H1 (cell line): Measurements from ENCODE around the gene DCAF7. TPM values are rescaled to one million over a fixed set of nuclear protein-coding genes. Genes with fewer than 3 reads are reported as not detected.

Experiments
- CTCF ChIA-PET: fragments of 300-600 bp; sonication (Branson Sonifier 250); formaldehyde crosslinking; loops from one replicate; lab custom pipeline; 2021; ENCODE audit not compliant: partially characterized antibody; lab: Charles Lee
- POLR2A ChIA-PET: fragments of 300-600 bp; sonication (Branson Sonifier 250); formaldehyde crosslinking; loops from one replicate; lab custom pipeline; 2021; ENCODE audit warnings: inconsistent platforms; ENCODE audit not compliant: partially characterized antibody; lab: Charles Lee
- DNase-seq, 2 experiments: peaks; one replicate each; pipeline versions ENCODE4 v3.0.0 to v3.0.0-alpha.2; 2010 to 2022; ENCODE audit warnings: low spot score in 2 of 2, low read depth in 1 of 2, mixed read lengths in 1 of 2
- FAIRE-seq: peaks from 2 replicates; lab custom pipeline; 2011; peaks lifted over from hg19 to GRCh38; lab: Jason Lieb, UNC
- H2AFZ ChIP-seq: 2 replicates; pipeline ENCODE4 v1.8.1; 2012; ENCODE audit warnings: low read length, inconsistent platforms
- H2AK5ac ChIP-seq: 2 replicates; pipeline ENCODE4 v1.6.1; 2013; ENCODE audit warnings: low read depth, low read length
- H2BK120ac ChIP-seq: replicated peaks from 2 replicates; pipeline ENCODE3; 2013; ENCODE audit warnings: low read depth, low read length, inconsistent platforms
- H2BK12ac ChIP-seq: 2 replicates; pipeline ENCODE4 v1.6.1; 2013; ENCODE audit warnings: low read depth, low read length
- H2BK15ac ChIP-seq: 2 replicates; pipeline ENCODE4 v1.6.1; 2013; ENCODE audit warnings: low read length
- H2BK20ac ChIP-seq: 2 replicates; pipeline ENCODE4 v1.6.1; 2013; ENCODE audit warnings: low read length
- H2BK5ac ChIP-seq: 2 replicates; pipeline ENCODE4 v1.6.1; 2013; ENCODE audit warnings: low read depth, low read length
- H3K14ac ChIP-seq: 2 replicates; pipeline ENCODE4 v1.6.1; 2013; ENCODE audit warnings: inconsistent platforms; ENCODE audit not compliant: insufficient read length
- H3K18ac ChIP-seq: 2 replicates; pipeline ENCODE4 v1.6.1; 2013; ENCODE audit warnings: low read length; ENCODE audit errors: extremely low read depth
- H3K23ac ChIP-seq: 2 replicates; pipeline ENCODE4 v1.6.1; 2013; ENCODE audit warnings: inconsistent platforms; ENCODE audit not compliant: insufficient read length
- H3K23me2 ChIP-seq: 2 replicates; pipeline ENCODE4 v1.6.1; 2013; ENCODE audit warnings: low read depth, low read length
- H3K27ac ChIP-seq: 2 replicates; pipeline ENCODE4 v1.6.1; 2011; ENCODE audit warnings: low read depth, low read length, inconsistent platforms
- H3K27me3 ChIP-seq, 4 experiments: replicated peaks in 1 of 4; 1 replicate in 1 of 4; 2 replicates in 3 of 4; pipeline versions ENCODE4 v1.6.1 to v1.8.1; 2011 to 2013; ENCODE audit warnings: low read length in 3 of 4, mild to moderate bottlenecking in 3 of 4, inconsistent platforms in 2 of 4, mixed read lengths in 2 of 4, moderate library complexity in 1 of 4; ENCODE audit not compliant: control insufficient read depth in 3 of 4, insufficient read depth in 3 of 4; ENCODE audit errors: extremely low read depth in 1 of 4
- H3K36me3 ChIP-seq, 4 experiments: 2 replicates each; pipeline versions ENCODE4 v1.6.1 to v1.8.1; 2011 to 2013; ENCODE audit warnings: mild to moderate bottlenecking in 4 of 4, low read length in 3 of 4, moderate library complexity in 2 of 4, control low read depth in 1 of 4, inconsistent platforms in 1 of 4; ENCODE audit not compliant: insufficient read depth in 4 of 4, control insufficient read depth in 2 of 4
- H3K4ac ChIP-seq: replicated peaks from 2 replicates; pipeline ENCODE3; 2013; ENCODE audit warnings: low read length, low read depth, mixed read lengths, inconsistent platforms; ENCODE audit not compliant: insufficient read length
- H3K4me1 ChIP-seq, 4 experiments: replicated peaks in 1 of 4; 1 replicate in 1 of 4; 2 replicates in 3 of 4; pipeline versions ENCODE4 v1.6.1 to v1.8.1; 2011 to 2013; ENCODE audit warnings: low read length in 3 of 4, inconsistent platforms in 2 of 4, mixed read lengths in 1 of 4; ENCODE audit not compliant: insufficient read depth in 4 of 4, control insufficient read depth in 3 of 4
- H3K4me2 ChIP-seq, 2 experiments: 2 replicates each; pipeline versions ENCODE4 v1.6.1 to v1.8.1; 2011 to 2013; ENCODE audit warnings: low read depth in 2 of 2, low read length in 2 of 2, control low read depth in 1 of 2, inconsistent platforms in 1 of 2, mild to moderate bottlenecking in 1 of 2; ENCODE audit not compliant: insufficient read depth in 1 of 2
- H3K4me3 ChIP-seq, 4 experiments: fragments of 200-600, 300-600 bp in 1 of 4; sonication (generic), shearing (Covaris generic), sonication (Bioruptor Twin) in 1 of 4; 2 replicates each; pipeline versions ENCODE4 v1.5.1 to v1.8.1; 2011 to 2016; ENCODE audit warnings: low read length in 4 of 4, low read depth in 3 of 4, control low read depth in 2 of 4, inconsistent platforms in 2 of 4, mild to moderate bottlenecking in 2 of 4, mixed read lengths in 1 of 4, moderate library complexity in 1 of 4; ENCODE audit not compliant: insufficient read depth in 2 of 4; ENCODE audit errors: extremely low read depth in 1 of 4
- H3K56ac ChIP-seq: replicated peaks from 2 replicates; pipeline ENCODE3; 2013; ENCODE audit warnings: low read depth, mild to moderate bottlenecking, mixed read lengths, low read length, inconsistent platforms; ENCODE audit not compliant: insufficient read length
- H3K79me1 ChIP-seq: 2 replicates; pipeline ENCODE4 v1.6.1; 2013; ENCODE audit warnings: low read depth, low read length, control low read depth
- H3K79me2 ChIP-seq, 2 experiments: 2 replicates each; pipeline versions ENCODE4 v1.6.1 to v1.8.1; 2012 to 2013; ENCODE audit warnings: low read length in 2 of 2, mild to moderate bottlenecking in 2 of 2, inconsistent platforms in 1 of 2; ENCODE audit not compliant: insufficient read depth in 2 of 2, control insufficient read depth in 1 of 2
- H3K9ac ChIP-seq, 4 experiments: replicated peaks in 1 of 4; 1 replicate in 1 of 4; 2 replicates in 3 of 4; pipeline versions ENCODE4 v1.6.1 to v1.8.1; 2011 to 2013; ENCODE audit warnings: low read depth in 3 of 4, low read length in 3 of 4, control low read depth in 2 of 4, mild to moderate bottlenecking in 2 of 4, moderate library complexity in 2 of 4, inconsistent platforms in 1 of 4; ENCODE audit errors: extremely low read depth in 1 of 4
- H3K9me3 ChIP-seq, 2 experiments: 2 replicates each; pipeline versions ENCODE4 v1.6.1 to v1.8.1; 2012 to 2013; ENCODE audit warnings: mild to moderate bottlenecking in 2 of 2, moderate library complexity in 2 of 2, control low read depth in 1 of 2, inconsistent platforms in 1 of 2, low read depth in 1 of 2, low read length in 1 of 2, mixed read lengths in 1 of 2; ENCODE audit not compliant: insufficient read depth in 2 of 2
- H4K20me1 ChIP-seq, 2 experiments: replicated peaks in 1 of 2; 2 replicates each; pipeline versions ENCODE3 to v1.8.1; 2011 to 2013; ENCODE audit warnings: inconsistent platforms in 2 of 2, low read length in 2 of 2, mild to moderate bottlenecking in 1 of 2; ENCODE audit not compliant: insufficient read depth in 2 of 2, control insufficient read depth in 1 of 2
- H4K5ac ChIP-seq: 2 replicates; pipeline ENCODE4 v1.6.1; 2013; ENCODE audit warnings: low read length, low read depth, mixed read lengths, inconsistent platforms; ENCODE audit not compliant: insufficient read length
- H4K8ac ChIP-seq: 2 replicates; pipeline ENCODE4 v1.8.0; 2013; ENCODE audit warnings: mild to moderate bottlenecking, moderate library complexity, low read length, inconsistent platforms; ENCODE audit not compliant: insufficient read depth; ENCODE audit errors: extremely low read depth
- H4K91ac ChIP-seq: replicated peaks from 2 replicates; pipeline ENCODE3; 2013; ENCODE audit warnings: low read length, mixed read lengths, inconsistent platforms; ENCODE audit not compliant: insufficient read length
- NANOG ChIP-seq: IDR thresholded peaks from 2 replicates; pipeline ENCODE4 v1.6.1; 2011; ENCODE audit warnings: low read length, low read depth, mild to moderate bottlenecking, inconsistent platforms; ENCODE audit not compliant: insufficient read depth, poor library complexity, severe bottlenecking
- RBBP5 ChIP-seq: IDR thresholded peaks from 2 replicates; pipeline ENCODE4 v1.7.1; 2012; ENCODE audit warnings: low read depth, mild to moderate bottlenecking, inconsistent platforms, low read length, moderate library complexity, borderline replicate concordance
- WGBS, 2 experiments: shearing (Covaris generic) in 1 of 2; methylation state at CpG; one replicate each; pipeline versions ENCODE4 v1.1.6 to v1.1.7; 2013 to 2015; ENCODE audit warnings: low lambda C conversion rate in 2 of 2, mixed read lengths in 2 of 2, inconsistent platforms in 1 of 2, low coverage in 1 of 2, missing lambda C conversion rate in 1 of 2; ENCODE audit not compliant: insufficient replicate concordance in 2 of 2, insufficient coverage in 1 of 2, insufficient read length in 1 of 2; ENCODE audit errors: extremely low coverage in 1 of 2, missing lambda C conversion rate in 1 of 2; 5-methylcytosine and 5-hydroxymethylcytosine counted together
- polyA plus RNA-seq, 7 experiments: library from polyadenylated mRNA; depleted of rRNA in 3 of 7; stranded (reverse) in 5 of 7; unstranded in 2 of 7; fragments of >200 nt in 5 of 7; fragments of 200-250 nt in 2 of 7; gene quantifications; 1 replicate in 5 of 7; 2 replicates in 1 of 7; 4 replicates in 1 of 7; pipeline versions ENCODE4 v1.2.1 to v1.2.3, GENCODE V29; 2011 to 2013; ENCODE audit warnings: missing spikeins in 2 of 7, mixed read lengths in 2 of 7
- total RNA-seq: library from RNA; stranded (reverse); fragmentation: NEBNext Ultra II Directional; extraction: Animal tissue kit (Norgen Biotek cat#: 25700); gene quantifications from 2 replicates; pipeline ENCODE4 v1.2.1, GENCODE V29; 2021

The DCAF7 gene
- total and polyA plus RNA-seq, 2 of the 8 experiments (the other 6 are each of a cell fraction or from before 2014, with no cell fraction given): 74.9 to 94.1 TPM

DNA sequence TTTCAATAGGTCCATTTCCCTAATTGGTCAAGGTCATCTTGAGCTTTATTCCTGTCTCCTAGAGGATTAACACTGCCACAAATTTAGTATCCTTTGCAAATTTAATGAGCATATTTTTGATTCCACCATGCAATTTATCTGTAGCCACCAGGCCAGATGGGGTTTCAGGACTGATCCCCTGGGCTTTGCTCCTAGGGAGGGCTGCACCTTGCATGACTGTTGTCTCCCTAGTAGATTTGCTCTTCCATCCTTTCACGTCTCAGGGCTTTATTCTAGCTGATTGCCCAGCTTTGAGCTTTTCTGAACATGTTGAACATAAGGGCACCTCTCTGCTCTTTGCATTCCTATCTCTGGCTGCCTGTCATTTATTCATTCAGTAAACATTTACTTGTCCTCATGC lies 34.9 kb upstream of the DCAF7 start:
- Histone ChIP-seq H4K20me1 (peaks cover 0 to 2% of the 10 kb centered on the region in 2 experiments), H3K4me3 (no peak overlapping the region), H3K79me2 (no peaks in the 10 kb centered on the region), H4K5ac (no peak overlapping the region), H3K4ac (no peak overlapping the region), H3K27me3 (no peaks in the 10 kb centered on the region), H3K23ac (no peak overlapping the region), H2BK120ac (no peak overlapping the region), H3K79me1 (no peaks in the 10 kb centered on the region), H3K23me2 (no peaks in the 10 kb centered on the region), H2BK12ac (no peak overlapping the region), H2AFZ (no peak overlapping the region), H3K4me2 (no peak overlapping the region), H4K91ac (no peak overlapping the region), H3K9me3 (no peaks in the 10 kb centered on the region), H4K8ac (no peak overlapping the region), H3K9ac (no peak overlapping the region), H3K18ac (no peak overlapping the region), H2AK5ac (no peak overlapping the region), H3K14ac (no peak overlapping the region), H2BK15ac (no peak overlapping the region), H3K27ac (no peak overlapping the region), H2BK20ac (no peak overlapping the region), H2BK5ac (no peak overlapping the region), H3K36me3 (no peaks in the 10 kb centered on the region), H3K4me1 (peaks cover 0 to 3% (median under 1%) of the 10 kb centered on the region in 4 experiments; a peak in 2 of 7 replicates)
- FAIRE-seq (no peak), DNase-seq (no peak)
- CTCF ChIA-PET: interaction anchor here (1.1 to 3.3 kb wide), 8 partner anchors 9 to 97 kb away, joined by 3 to 25 read pairs (median 4); no protein-coding TSS in a partner anchor
- WGBS, 2 experiments: 81% methylated on average over 1 of the region's 1 CpG; no CpG with 5 or more reads in 1 of the 2 experiments
- POLR2A ChIA-PET: interaction anchor here (0.9 kb wide), 1 partner anchor 22 kb away, joined by 4 read pairs; no protein-coding TSS in a partner anchor
- TF ChIP-seq RBBP5 (no peak), NANOG (no peak)
- TF ChIP-seq, all 59 proteins: peak for 0
- no peak overlapping the region for H3K56ac ChIP-seq
